Measurements from ENCODE around the gene IL1R1. TPM values are rescaled to one million over a fixed set of nuclear protein-coding genes. Genes with fewer than 3 reads are reported as not detected.

IL1R1 gene
- total and polyA plus RNA-seq, 3 donors from 2014 or later: 35.4 to 51.3 (median 49.6) TPM

DNA sequence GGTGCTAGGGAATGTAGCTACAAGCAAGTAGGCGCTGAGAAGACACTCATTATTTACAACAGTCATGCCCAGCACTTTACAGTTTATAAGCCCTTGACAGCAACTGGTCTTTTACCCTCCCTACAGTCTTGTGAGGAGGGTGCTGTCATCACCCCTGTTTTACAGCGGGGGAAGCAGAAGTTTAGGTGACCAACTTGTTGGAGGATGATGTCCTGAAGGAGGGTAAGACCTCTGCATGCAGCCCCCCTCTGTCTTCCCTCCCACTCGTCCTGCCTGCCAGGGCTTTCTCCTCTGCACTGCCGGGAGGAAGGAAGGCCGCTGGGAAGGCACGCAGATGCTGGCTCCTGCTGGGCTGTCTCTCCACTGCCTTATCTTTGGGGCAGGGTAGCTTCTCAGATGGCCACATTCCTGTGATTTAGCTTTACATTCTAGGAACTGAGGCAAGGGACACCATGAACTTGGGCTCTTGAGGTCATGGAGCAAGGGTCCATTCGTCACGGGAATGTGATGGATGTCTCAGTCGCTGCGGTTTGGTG, 972 bp downstream of the IL1R1 start:
- Histone ChIP-seq H3K4me1 (peaks cover 11% of the 10 kb centered on the region), H3K9me3 (no peaks in the 10 kb centered on the region), H3K27ac (peak overlapping the region; percentile 73 to 90), H3K27me3 (no peaks in the 10 kb centered on the region), H3K4me3 (peak overlapping the region; percentile 59 to 63), H3K36me3 (ENCODE audit: low read depth, missing control alignments) (no peaks in the 10 kb centered on the region)
- 32 to 40% methylated on average over 7 to 10 of the region's 10 CpGs for WGBS, 2 donors
- DNase-seq: peak; percentile 34
- no peak for TF ChIP-seq POLR2A (IDR thresholded peaks at IDR 0.05)
- TF ChIP-seq, protein P1, sequence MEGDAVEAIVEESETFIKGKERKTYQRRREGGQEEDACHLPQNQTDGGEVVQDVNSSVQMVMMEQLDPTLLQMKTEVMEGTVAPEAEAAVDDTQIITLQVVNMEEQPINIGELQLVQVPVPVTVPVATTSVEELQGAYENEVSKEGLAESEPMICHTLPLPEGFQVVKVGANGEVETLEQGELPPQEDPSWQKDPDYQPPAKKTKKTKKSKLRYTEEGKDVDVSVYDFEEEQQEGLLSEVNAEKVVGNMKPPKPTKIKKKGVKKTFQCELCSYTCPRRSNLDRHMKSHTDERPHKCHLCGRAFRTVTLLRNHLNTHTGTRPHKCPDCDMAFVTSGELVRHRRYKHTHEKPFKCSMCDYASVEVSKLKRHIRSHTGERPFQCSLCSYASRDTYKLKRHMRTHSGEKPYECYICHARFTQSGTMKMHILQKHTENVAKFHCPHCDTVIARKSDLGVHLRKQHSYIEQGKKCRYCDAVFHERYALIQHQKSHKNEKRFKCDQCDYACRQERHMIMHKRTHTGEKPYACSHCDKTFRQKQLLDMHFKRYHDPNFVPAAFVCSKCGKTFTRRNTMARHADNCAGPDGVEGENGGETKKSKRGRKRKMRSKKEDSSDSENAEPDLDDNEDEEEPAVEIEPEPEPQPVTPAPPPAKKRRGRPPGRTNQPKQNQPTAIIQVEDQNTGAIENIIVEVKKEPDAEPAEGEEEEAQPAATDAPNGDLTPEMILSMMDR (IDR thresholded peaks at IDR 0.05): no peak
- intact Hi-C loops (cut with DNase I; ENCODE audit: low total_unique reads): no loop called here

DNA sequence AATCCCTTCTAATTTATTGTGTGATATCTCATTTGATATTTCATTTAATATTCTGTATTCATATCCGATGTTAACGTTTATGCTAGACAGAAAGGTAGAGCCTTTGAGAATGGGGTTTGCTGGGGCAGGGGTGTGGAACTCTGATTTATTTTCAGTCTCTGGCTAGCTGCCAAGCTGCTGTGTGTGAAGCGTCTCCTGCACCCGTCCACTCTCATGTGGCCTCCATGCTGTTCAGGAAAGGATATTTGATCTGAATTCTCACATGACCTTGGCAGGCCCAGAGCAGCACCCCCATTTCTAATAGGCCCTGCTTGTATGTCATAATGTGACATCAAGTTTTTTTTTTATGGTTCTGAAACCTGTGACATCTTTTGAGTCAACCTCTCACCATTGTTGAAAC, 1.6 kb downstream of the IL1R1 start:
- TF ChIP-seq POLR2A (IDR thresholded peaks at IDR 0.05): no peak
- TF ChIP-seq, protein P1 (IDR thresholded peaks at IDR 0.05): no peak
- Histone ChIP-seq H3K27me3 (no peaks in the 10 kb centered on the region), H3K4me1 (peaks cover 11% of the 10 kb centered on the region), H3K27ac (peak overlapping the region in 1 of 2 donors; percentile 90), H3K4me3 (no peak overlapping the region), H3K9me3 (no peaks in the 10 kb centered on the region), H3K36me3 (ENCODE audit: low read depth, missing control alignments) (no peaks in the 10 kb centered on the region)
- intact Hi-C loops (cut with DNase I; ENCODE audit: low total_unique reads): no loop called here
- 67 to 75% methylated on average over 4 of the region's 4 CpGs for WGBS, 2 donors
- peak; percentile 25 for DNase-seq

DNA sequence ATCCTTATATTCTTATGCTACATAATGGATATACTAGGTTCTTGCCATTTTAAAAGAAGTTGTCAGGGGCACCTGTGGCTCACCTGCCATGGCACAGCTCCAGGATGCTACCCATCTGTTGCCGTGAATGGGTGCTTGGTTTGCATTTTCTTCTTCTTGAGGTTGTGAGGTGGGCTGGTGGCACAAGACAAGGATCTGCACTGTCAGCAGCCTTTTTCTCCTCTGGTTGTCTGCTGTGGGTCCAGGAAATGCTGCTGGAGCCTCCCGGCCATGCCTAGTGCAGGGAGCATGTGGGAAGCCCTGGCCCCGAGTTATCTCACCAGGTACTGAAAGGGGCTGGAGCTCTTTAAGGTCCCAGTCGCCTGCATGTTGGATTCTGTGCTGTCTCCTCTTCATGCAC, 2.6 kb downstream of the IL1R1 start:
- Histone ChIP-seq H3K9me3 (no peaks in the 10 kb centered on the region), H3K36me3 (ENCODE audit: low read depth, missing control alignments) (no peaks in the 10 kb centered on the region), H3K27me3 (no peaks in the 10 kb centered on the region), H3K27ac (no peak overlapping the region), H3K4me3 (no peak overlapping the region), H3K4me1 (peaks cover 11% of the 10 kb centered on the region)
- DNase-seq: no peak
- TF ChIP-seq, protein P1 (IDR thresholded peaks at IDR 0.05): no peak
- no peak for TF ChIP-seq POLR2A (IDR thresholded peaks at IDR 0.05)
- intact Hi-C loops (cut with DNase I; ENCODE audit: low total_unique reads): no loop called here
- WGBS, 2 donors: 96 to 100% methylated on average over 4 of the region's 4 CpGs

GRCh38 chr2:102145934-102146333, 3.4 kb downstream of the IL1R1 start:
- Histone ChIP-seq H3K27ac (no peak overlapping the region), H3K4me1 (peaks cover 11% of the 10 kb centered on the region), H3K9me3 (no peaks in the 10 kb centered on the region), H3K4me3 (no peak overlapping the region), H3K36me3 (ENCODE audit: low read depth, missing control alignments) (no peaks in the 10 kb centered on the region), H3K27me3 (no peaks in the 10 kb centered on the region)
- TF ChIP-seq POLR2A (IDR thresholded peaks at IDR 0.05): no peak
- TF ChIP-seq, protein P1 (IDR thresholded peaks at IDR 0.05): no peak
- no peak for DNase-seq
- intact Hi-C loops (cut with DNase I; ENCODE audit: low total_unique reads): no loop called here
- WGBS, 2 donors: 98% methylated on average over 4 of the region's 4 CpGs

- Histone ChIP-seq H3K4me1 (no peaks in the 10 kb centered on the region), H3K27ac (no peak overlapping the region), H3K27me3 (no peaks in the 10 kb centered on the region), H3K36me3 (ENCODE audit: low read depth, missing control alignments) (no peaks in the 10 kb centered on the region), H3K4me3 (no peak overlapping the region), H3K9me3 (no peaks in the 10 kb centered on the region)
- DNase-seq: no peak
- TF ChIP-seq, protein P1 (IDR thresholded peaks at IDR 0.05): no peak
- no peak for TF ChIP-seq POLR2A (IDR thresholded peaks at IDR 0.05)
- intact Hi-C loops (cut with DNase I; ENCODE audit: low total_unique reads): no loop called here
- WGBS, 2 donors: 88 to 92% methylated on average over 3 of the region's 3 CpGs
Measured at GRCh38 chr2:102147935-102148334, 5.4 kb downstream of the IL1R1 start.
